Stimulated activated CD4-positive, alpha-beta T cell treated with anti-CD3 and anti-CD28 coated beads, Interleukin-2, amount 100 ng/mL, for 48 hours (primary cell): ENCODE data around the gene GLIPR1L2.
"Not testable (repeated sequence)": the region's sequence is repeated elsewhere in the genome, so short reads cannot be mapped to it uniquely, and the experiment has no call there.

ENCODE experiments used
- DNase-seq, 2 donors: peaks; one replicate each; pipeline ENCODE4 v3.0.0-alpha.2; 2020

GLIPR1L2 gene

GRCh38 chr12:75438059-75438754 is 47.3 kb downstream of the GLIPR1L2 start:
- no peak for DNase-seq

DNA sequence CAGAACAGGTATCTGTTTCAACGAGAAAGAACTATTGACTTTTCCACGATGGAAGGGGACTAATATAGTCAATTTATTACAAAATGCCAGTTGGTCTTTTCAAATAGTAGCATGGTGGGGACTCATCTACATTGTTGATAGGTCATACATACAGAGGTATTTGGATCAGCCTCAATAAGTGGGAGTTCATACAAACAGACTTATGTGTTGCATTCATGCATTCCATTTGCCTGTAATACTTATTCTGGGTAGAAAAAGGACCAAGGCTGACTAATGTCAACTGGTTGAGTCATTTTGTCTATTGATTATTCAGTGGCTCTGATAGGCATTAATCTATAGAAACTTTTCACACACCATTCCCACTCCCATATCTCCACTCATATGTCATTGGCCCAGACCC is 48.2 kb downstream of the GLIPR1L2 start:
- no peak for DNase-seq

GRCh38 chr12:75439930-75440329 is 49.0 kb downstream of the GLIPR1L2 start:
- DNase-seq, result no peak

- DNase-seq, result not testable (repeated sequence)
Observed at GRCh38 chr12:75441687-75442449, 51.0 kb downstream of the GLIPR1L2 start.

DNA sequence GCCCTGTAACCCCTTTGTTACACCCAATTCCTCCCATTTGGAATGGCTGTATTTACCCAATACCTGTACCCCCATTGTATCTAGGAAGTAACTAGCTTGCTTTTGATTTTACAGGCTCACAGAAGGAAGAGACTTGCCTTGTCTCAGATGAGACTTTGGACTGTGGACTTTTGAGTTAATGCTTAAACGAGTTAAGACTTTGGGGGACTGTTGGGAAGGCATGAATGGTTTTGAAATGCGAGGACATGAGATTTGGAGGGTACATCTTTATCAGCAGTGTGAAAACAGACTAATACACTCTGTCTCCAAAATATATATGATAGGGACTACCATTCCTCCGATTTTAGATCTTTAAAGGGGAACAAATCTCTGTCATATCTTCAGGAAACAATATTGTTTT is 51.6 kb downstream of the GLIPR1L2 start:
- DNase-seq, result not testable (repeated sequence)

GRCh38 chr12:75443709-75444108 is 52.8 kb downstream of the GLIPR1L2 start:
- DNase-seq, result no peak

- no peak for DNase-seq
Observed at GRCh38 chr12:75444429-75445136, 53.7 kb downstream of the GLIPR1L2 start.

- DNase-seq, result not testable (repeated sequence)
Observed at GRCh38 chr12:75445137-75445507, 54.2 kb downstream of the GLIPR1L2 start.

DNA sequence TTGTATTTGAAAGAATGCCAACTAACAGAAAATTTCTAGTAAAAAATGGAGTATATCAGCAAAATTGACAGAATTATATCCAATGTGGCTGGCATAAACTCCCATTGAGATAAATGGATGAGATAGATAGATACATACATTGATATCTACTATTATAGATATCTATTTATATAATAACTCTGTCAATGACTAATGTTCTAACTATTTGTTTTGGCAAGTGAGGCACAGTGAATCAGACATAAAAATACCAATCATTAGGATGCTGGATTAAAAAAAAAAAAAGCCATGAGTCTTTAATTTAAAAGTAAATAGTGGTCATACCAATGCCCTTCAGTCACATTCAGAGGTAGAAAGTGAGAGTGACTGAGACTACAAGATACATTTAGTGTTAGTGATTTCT is 56.0 kb downstream of the GLIPR1L2 start:
- DNase-seq, result no peak

- DNase-seq, result no peak
Observed at GRCh38 chr12:75447691-75448393, 57.0 kb downstream of the GLIPR1L2 start.

DNA sequence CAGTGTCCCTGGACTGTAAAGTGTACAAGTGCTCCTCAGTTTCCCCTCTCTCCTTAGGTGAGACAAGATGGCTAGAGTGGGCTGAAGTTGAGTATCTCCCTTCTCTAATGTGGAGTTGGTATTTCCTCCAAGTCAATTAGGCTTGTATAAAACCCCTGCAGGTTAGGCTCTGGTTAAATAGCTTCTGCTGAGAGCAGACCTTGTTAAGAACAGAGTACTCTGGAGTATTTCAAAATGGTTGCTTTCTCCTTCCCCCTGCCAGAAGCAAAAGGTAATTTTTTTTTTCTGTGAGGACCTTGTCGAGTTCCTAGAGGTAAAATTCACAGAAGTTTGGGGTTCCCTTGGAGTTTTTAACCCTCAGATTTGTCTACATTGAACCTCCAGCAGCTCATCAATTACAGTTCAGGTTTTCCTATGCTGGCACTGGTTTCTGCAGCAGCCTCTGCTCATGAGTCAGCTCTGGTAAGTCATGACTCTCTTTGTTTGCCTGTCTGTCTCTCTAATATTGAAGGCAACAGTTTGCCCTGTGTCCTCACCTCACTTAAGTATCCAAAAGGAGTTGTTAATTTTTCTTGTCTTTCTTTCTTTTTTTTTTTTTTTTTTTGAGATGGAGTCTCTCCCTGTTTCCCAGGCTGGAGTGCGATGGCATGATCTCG is 61.9 kb downstream of the GLIPR1L2 start:
- DNase-seq, result no peak

DNA sequence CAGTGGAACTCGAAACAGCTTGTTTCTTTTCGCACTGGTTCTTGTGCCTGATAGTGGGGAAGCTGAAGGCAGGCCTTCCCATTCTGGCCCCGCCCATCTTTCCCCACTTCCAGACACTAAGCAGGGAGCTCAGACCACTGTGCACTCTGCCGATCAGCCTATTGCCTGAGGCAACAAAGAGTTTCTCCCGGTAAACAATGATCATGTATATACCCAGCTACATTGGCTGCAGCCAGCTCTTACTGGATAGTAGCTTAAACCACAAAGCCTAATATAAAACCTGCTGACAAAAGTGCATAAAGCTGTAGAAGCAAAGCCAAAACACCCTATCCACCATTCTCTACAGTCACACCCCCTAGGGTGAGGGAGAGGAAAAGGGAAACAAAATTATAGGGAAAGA is 65.0 kb downstream of the GLIPR1L2 start:
- no peak for DNase-seq

DNA sequence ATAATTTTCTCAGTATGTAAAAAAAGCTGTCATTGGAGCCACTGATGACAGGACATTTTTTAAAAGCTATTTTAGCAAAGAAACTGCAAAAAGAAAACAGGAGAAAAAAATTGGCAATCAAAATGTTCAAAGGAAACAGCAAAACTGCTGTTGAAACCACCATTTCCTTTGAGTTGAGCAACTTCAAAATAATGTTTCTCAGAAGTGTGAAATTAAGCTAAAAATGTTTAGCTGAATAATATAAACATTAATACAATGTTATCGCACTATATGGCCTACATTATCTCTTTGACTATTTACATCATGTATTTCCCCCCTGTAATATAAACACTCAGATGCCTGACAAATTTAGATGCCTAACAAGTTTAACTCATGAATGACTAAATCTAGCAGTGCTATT is 66.3 kb downstream of the GLIPR1L2 start:
- no peak for DNase-seq

DNA sequence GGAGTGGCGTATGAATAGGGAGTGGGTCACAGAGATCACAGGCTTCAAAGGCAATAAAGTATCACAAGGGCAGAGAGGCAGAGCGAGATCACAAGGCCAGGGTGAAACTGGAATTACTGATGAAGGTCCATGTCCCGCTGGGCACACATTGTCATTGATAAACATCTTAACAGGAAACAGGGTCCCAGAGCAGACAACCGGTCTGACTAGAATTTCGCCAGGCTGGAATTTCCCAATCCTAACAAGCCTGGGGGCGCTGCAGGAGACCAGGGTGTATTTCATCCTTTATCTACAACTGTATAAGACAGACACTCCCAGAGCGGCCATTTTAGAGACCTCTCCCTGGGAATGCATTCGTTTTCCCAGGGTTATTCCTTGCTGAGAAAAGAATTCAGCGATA is 67.0 kb downstream of the GLIPR1L2 start:
- not testable (repeated sequence) for DNase-seq

DNA sequence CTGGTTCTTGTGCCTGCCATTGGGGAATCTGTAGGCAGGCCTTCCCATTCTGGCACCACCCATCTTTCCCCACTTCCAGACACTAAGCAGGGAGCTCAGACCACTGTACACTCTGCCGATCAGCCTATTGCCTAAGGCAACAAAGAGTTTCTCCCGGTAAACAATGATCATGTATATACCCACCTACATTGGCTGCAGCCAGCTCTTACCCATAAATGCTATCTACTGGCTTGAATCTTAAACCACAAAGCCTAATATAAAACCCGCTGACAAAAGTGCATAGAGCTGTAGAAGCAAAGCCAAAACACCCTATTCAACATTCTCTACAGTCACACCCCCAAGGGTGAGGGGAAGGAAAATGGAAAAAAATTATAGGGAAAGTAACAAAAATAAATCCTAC is 68.9 kb downstream of the GLIPR1L2 start:
- DNase-seq, result no peak

DNA sequence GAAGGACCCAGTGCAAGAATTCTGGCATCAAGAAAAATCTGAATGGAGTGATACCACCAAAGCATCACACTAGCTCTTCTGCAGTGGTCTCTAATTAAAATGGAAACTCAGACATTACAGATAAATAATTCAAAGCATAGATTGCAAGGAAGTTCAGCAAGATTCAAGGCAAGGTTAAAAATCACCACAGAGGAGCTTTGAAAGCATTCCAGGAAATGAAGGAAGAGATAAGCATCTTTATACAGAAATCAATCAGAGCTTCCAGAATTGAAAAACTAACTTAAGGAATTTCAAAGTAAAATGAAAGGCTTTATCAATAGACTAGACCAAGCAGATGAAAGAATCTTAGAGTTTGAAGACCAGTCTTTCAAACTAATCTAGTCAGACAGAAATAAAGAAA is 69.3 kb downstream of the GLIPR1L2 start:
- DNase-seq, result no peak

DNA sequence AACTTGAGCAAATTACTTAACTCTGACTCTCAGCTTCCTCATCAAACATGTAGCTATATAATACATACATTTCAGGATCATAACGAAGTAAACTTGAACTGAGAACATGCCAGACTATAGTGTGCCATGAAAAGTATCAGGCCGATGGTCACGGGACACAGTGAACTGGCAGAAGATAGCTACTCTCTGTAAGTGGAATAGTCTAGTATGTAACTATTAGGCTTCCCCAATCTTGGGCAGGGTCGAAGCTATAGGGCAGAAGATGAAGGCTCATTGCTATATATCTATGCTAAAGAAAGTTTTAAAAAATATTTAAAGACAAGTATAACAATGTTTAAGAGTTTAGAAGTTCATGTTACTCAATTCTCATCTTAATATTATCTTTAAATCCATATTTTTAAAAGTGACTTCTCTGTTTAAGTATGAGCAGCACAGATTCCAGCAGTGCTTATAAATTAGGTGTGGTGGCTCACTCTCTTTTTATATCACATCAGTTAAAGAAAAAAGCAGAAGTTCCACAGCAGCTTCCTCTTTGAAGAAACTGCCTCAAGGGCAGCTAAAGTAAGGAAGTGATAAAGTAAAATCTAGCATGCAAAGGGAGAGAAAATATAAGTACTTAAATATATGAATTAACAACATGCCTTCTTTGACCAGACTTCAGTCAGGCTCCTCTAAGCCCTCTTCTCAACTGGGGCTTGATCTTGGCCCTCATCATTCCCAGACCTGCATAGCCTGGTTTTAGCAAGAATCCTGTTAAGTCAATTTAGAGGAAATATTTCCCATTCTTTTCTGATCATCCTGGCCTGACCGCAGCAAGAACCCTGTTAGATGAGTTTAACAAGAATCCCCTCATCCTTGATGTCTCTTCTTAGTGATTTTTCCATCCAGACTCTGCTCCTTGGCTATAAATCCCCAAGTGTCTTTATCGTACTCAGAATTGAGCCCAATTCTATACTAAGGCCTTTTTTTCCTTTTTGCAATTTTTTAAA is 81.3 kb downstream of the GLIPR1L2 start:
- no peak for DNase-seq

- DNase-seq, result no peak
Observed at GRCh38 chr12:75474116-75474515, 83.2 kb downstream of the GLIPR1L2 start.

DNA sequence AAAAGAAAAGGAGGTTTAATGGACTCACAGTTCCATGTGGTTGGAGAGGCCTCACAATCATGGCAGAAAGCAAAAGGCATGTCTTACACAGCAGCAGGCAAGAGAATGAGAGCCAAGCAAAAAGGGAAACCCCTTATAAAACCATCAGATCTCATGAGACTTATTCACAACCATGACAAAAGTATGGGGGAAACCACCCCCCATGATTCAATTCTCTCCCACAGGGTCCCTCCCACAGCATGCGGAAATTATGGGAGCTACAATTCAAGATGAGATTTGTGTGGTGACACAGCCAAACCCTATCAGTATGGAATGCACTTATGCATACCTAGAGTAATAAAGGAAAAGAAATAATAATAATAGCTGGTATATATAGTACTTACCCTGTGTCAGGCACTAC is 85.2 kb downstream of the GLIPR1L2 start:
- DNase-seq, result no peak

DNA sequence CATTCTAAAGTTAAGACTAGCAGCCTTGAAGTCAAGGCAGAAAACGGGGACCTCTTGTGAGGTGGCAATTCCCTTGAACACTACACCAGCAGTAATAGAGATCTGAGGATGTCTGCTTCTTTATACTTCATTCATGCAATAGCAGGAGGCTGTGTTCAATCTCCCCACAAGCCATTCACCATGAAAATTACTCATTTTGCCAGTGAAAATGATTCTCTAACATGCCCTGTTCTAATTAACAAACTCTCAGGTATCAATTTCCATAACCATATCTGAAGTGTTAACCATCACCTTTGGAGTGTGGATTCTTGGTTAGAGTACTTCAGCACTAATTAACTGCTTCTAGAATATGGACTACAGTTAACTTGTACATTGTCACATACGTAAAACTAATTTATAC is 86.2 kb downstream of the GLIPR1L2 start:
- DNase-seq, result no peak

DNA sequence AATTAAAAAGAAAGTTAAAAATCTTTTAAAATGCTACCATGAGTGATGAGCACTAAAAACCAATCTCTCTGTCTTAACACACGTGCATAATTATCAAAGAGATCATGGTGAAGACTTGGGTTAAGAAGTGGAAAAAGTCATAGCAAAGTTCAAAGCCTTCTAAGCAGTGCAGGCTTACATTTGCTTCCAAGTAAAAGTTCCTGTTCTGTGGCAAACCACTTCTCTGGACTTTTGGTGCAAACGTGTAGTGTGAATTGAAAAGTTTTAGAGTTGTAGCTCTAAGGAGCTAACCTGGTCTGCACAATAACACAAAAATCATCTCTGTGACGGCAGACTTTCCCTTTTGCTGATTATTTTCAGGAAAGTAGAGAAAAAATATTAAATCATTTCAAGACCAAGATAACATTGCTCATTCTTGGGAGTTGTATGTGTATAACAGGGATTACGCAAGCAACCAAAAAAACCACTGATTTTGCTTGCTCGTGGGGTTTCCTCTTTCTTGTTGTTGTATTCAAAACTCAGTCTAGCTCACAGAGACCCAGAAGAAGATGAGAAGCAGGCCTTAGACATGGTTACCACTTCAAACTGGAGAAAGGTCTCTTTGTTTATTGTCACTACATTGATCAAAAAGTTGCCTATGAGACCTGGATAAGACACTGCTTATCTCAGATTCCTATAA is 87.4 kb downstream of the GLIPR1L2 start:
- no peak for DNase-seq
